G401 (cell line): Measurements from ENCODE around the gene SASH3. TPM values are rescaled to one million over a fixed set of nuclear protein-coding genes. Genes with fewer than 3 reads are reported as not detected.
A peak's percentile ranks its signal among the peaks of the same experiment; 100 is the strongest.

Experiments used
- DNase-seq: peaks from one replicate; pipeline ENCODE4 v3.0.0-alpha.2; 2015; ENCODE audit warnings: low spot score
- in situ Hi-C: cut with HindIII; loops from 2 replicates; pipeline ENCODE4 v1.10.0; 2016; ENCODE audit warnings: low sequenced_read_pairs, mixed read lengths
- total RNA-seq: library from RNA; depleted of rRNA; stranded (reverse); fragments of >200 nt; shearing (Covaris generic); gene quantifications from 2 replicates; pipeline ENCODE4 v1.2.3, GENCODE V29; 2014

The SASH3 gene
- total RNA-seq, 1 experiment from 2014 or later = not detected

GRCh38 chrX:129798888-129799287, 19.1 kb downstream of the SASH3 start:
- in situ Hi-C loops = no loop called here
- no peak for DNase-seq

DNA sequence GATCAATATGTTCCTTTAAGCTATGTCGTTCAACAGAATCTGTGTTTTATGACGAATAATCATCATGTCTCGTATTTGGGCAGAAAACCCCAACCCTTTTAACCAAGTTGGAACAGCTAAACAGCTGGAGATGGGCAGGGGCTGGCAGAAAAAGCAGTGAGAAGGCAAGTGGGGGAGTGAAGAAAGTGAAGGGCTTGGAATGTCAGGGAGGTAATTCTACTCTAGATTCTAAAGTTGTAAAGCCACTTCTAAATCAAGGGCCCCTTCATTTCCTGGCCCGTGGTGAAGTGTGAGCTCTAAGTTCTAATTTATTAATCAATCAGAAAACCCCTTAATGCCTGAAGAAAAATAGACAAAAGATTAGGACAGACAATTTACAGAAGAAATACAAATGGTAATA, 20.4 kb downstream of the SASH3 start:
- in situ Hi-C loops = no loop called here
- DNase-seq = no peak

- DNase-seq = no peak
- in situ Hi-C loops = no loop called here
Observed at GRCh38 chrX:129802863-129803262, 23.1 kb downstream of the SASH3 start.

GRCh38 chrX:129804806-129805205, 25.1 kb downstream of the SASH3 start:
- no peak for DNase-seq
- in situ Hi-C loops = no loop called here

- DNase-seq = no peak
- in situ Hi-C loops = no loop called here
Observed at GRCh38 chrX:129808158-129808828, 28.5 kb downstream of the SASH3 start.

- in situ Hi-C loops = no loop called here
- no peak for DNase-seq
Observed at GRCh38 chrX:129808829-129809796, 29.4 kb downstream of the SASH3 start.

- in situ Hi-C loops = no loop called here
- no peak for DNase-seq
Observed at GRCh38 chrX:129813662-129814368, 34.1 kb downstream of the SASH3 start.

- in situ Hi-C loops = no loop called here
- DNase-seq = no peak
Observed at GRCh38 chrX:129818123-129818522, 38.4 kb downstream of the SASH3 start.

DNA sequence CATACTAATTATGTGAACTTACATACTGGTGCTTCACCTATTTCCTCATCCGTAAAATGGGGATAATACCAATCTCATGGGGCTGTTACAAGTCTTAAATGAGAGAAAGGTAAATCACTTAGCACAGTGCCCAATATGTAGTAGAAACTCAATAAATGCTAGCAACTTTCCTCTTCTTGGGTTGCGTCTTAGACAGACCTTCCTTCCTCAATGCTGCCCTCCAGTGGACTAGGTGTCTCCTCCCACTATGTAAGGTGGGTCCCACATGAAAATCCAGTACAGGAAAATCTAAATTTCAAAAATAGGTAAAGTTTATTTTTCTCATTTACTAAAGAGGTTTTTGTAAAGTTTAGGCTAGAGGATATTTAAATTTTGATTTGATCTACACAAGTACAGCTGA, 43.4 kb downstream of the SASH3 start:
- peak; percentile 36 for DNase-seq
- in situ Hi-C loops = no loop called here

GRCh38 chrX:129823522-129823921, 43.8 kb downstream of the SASH3 start:
- in situ Hi-C loops = no loop called here
- DNase-seq = no peak

DNA sequence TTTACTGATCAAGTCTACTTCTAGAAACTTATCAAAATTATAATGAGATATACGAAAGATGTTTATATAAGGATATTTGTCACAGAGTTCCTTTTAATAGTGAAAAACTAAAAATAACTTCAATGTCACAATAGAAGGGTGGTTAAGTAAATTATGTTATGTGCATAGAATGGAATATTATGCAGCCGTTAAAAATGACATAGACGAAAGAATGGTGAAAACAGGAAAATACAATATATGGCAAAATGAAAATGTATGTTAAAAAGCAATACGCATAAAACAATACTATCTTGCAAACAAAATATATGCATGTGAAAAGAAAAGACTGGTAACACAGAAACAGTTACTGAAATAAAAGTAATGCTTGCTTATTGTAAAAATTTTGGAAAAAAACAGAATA, 44.9 kb downstream of the SASH3 start:
- in situ Hi-C loops = no loop called here
- no peak for DNase-seq

DNA sequence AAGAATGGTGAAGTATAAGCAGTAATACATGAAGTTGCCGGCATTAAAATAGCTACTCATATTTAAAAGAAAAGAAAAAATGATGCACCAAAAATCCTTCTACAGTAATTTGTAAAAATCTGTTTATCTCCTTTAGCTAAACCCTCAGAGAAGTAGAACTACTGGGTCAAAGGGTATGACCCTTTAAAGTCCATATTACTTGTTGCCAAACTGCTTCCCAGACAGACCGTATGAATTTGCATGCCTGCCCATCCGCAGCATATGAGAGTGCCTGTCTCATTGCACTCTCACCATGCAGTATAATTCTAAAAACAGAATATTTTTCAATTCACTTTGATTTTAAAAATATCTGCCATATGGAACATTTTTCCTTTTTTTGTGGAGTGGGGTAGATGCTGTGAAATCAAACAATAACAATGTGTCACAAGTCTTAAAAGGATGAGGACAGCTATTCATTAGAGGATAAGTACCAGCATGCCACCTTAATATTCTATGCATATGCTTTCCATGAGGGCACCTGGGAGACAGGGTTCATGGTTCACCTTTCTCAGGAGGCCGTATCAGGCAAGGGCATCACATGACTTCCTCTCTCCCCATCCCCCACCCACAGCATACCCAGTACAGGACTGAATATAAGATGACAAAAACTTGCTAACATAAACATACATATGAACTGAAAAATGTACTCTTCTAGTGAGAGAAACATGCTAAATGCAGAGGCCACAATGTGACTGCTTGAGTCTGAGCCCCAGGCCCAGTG, 46.2 kb downstream of the SASH3 start:
- no peak for DNase-seq
- in situ Hi-C loops = no loop called here

GRCh38 chrX:129830494-129830893, 50.7 kb downstream of the SASH3 start:
- in situ Hi-C loops = no loop called here
- no peak for DNase-seq

GRCh38 chrX:129831091-129831885, 51.5 kb downstream of the SASH3 start:
- in situ Hi-C loops = no loop called here
- DNase-seq = no peak

- no peak for DNase-seq
- in situ Hi-C loops = no loop called here
Observed at GRCh38 chrX:129833153-129833990, 53.6 kb downstream of the SASH3 start.

- in situ Hi-C loops = no loop called here
- no peak for DNase-seq
Observed at GRCh38 chrX:129836827-129837226, 57.1 kb downstream of the SASH3 start.

DNA sequence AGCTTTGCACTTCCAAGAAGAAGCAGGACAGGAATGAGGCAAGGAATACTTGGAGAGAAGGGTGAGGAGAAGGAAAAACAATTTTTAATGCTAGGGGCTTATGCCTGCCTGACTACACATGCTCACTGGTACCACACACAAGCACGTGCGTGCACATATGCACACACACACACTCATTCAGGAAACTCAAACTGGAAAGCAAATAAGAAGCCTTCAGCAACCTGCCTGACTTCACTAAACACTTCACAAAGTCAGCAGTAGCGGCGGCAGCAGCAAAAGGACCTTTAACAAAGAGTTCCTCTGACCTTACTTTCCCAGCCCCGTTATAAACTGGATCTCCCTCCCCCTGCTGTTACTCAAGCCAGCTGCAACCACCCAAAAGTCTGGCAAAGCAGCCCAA, 60.6 kb downstream of the SASH3 start:
- in situ Hi-C loops = no loop called here
- no peak for DNase-seq
